ENCODE measurements around the gene MEMO1.

DNA sequence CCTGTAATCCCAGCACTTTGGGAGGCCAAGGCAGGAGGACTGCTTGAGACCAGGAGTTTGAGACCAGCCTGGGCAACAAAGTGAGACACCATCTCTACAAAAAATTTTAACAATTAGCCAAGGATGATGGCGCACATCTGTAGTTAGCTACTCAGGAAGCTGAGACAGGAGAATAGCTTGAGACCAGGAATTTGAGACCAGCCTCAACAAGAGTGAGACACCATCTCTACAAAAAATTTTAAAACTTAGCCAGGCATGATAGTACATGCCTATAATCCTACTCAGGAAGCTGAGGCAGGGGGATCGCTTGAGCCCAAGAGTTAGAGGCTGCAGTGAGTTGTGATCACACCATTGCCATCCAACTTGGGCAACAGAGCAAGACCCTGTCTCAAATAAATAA, 7.0 kb downstream of the MEMO1 start:
- TF ChIP-seq MEF2D (tag; conservative IDR thresholded peaks at IDR 0.05; ENCODE audit: low read depth) (no peak), MYNN (IDR thresholded peaks at IDR 0.05) (no peak), MYNN (CRISPR knock-in tag; IDR thresholded peaks at IDR 0.05) (no peak), ZNF282 (CRISPR knock-in tag; IDR thresholded peaks at IDR 0.05) (no peak), RFX5 (IDR thresholded peaks at IDR 0.05; ENCODE audit: low read depth, low read length) (no peak), MYBL2 (IDR thresholded peaks at IDR 0.05; ENCODE audit: low read depth) (no peak), MYBL2 (CRISPR knock-in tag; IDR thresholded peaks at IDR 0.05; ENCODE audit: borderline replicate concordance) (no peak)
- TF ChIP-seq, protein P1, sequence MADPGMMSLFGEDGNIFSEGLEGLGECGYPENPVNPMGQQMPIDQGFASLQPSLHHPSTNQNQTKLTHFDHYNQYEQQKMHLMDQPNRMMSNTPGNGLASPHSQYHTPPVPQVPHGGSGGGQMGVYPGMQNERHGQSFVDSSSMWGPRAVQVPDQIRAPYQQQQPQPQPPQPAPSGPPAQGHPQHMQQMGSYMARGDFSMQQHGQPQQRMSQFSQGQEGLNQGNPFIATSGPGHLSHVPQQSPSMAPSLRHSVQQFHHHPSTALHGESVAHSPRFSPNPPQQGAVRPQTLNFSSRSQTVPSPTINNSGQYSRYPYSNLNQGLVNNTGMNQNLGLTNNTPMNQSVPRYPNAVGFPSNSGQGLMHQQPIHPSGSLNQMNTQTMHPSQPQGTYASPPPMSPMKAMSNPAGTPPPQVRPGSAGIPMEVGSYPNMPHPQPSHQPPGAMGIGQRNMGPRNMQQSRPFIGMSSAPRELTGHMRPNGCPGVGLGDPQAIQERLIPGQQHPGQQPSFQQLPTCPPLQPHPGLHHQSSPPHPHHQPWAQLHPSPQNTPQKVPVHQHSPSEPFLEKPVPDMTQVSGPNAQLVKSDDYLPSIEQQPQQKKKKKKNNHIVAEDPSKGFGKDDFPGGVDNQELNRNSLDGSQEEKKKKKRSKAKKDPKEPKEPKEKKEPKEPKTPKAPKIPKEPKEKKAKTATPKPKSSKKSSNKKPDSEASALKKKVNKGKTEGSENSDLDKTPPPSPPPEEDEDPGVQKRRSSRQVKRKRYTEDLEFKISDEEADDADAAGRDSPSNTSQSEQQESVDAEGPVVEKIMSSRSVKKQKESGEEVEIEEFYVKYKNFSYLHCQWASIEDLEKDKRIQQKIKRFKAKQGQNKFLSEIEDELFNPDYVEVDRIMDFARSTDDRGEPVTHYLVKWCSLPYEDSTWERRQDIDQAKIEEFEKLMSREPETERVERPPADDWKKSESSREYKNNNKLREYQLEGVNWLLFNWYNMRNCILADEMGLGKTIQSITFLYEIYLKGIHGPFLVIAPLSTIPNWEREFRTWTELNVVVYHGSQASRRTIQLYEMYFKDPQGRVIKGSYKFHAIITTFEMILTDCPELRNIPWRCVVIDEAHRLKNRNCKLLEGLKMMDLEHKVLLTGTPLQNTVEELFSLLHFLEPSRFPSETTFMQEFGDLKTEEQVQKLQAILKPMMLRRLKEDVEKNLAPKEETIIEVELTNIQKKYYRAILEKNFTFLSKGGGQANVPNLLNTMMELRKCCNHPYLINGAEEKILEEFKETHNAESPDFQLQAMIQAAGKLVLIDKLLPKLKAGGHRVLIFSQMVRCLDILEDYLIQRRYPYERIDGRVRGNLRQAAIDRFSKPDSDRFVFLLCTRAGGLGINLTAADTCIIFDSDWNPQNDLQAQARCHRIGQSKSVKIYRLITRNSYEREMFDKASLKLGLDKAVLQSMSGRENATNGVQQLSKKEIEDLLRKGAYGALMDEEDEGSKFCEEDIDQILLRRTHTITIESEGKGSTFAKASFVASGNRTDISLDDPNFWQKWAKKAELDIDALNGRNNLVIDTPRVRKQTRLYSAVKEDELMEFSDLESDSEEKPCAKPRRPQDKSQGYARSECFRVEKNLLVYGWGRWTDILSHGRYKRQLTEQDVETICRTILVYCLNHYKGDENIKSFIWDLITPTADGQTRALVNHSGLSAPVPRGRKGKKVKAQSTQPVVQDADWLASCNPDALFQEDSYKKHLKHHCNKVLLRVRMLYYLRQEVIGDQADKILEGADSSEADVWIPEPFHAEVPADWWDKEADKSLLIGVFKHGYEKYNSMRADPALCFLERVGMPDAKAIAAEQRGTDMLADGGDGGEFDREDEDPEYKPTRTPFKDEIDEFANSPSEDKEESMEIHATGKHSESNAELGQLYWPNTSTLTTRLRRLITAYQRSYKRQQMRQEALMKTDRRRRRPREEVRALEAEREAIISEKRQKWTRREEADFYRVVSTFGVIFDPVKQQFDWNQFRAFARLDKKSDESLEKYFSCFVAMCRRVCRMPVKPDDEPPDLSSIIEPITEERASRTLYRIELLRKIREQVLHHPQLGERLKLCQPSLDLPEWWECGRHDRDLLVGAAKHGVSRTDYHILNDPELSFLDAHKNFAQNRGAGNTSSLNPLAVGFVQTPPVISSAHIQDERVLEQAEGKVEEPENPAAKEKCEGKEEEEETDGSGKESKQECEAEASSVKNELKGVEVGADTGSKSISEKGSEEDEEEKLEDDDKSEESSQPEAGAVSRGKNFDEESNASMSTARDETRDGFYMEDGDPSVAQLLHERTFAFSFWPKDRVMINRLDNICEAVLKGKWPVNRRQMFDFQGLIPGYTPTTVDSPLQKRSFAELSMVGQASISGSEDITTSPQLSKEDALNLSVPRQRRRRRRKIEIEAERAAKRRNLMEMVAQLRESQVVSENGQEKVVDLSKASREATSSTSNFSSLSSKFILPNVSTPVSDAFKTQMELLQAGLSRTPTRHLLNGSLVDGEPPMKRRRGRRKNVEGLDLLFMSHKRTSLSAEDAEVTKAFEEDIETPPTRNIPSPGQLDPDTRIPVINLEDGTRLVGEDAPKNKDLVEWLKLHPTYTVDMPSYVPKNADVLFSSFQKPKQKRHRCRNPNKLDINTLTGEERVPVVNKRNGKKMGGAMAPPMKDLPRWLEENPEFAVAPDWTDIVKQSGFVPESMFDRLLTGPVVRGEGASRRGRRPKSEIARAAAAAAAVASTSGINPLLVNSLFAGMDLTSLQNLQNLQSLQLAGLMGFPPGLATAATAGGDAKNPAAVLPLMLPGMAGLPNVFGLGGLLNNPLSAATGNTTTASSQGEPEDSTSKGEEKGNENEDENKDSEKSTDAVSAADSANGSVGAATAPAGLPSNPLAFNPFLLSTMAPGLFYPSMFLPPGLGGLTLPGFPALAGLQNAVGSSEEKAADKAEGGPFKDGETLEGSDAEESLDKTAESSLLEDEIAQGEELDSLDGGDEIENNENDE (IDR thresholded peaks at IDR 0.05; ENCODE audit: low read depth, low read length) = no peak
